ENCODE data around the gene SLC9A6. TPM values are rescaled to one million over a fixed set of nuclear protein-coding genes. Genes with fewer than 3 reads are reported as not detected.

SLC9A6 gene
- total RNA-seq, 2 experiments from 2014 or later: 14.3 to 14.5 TPM

DNA sequence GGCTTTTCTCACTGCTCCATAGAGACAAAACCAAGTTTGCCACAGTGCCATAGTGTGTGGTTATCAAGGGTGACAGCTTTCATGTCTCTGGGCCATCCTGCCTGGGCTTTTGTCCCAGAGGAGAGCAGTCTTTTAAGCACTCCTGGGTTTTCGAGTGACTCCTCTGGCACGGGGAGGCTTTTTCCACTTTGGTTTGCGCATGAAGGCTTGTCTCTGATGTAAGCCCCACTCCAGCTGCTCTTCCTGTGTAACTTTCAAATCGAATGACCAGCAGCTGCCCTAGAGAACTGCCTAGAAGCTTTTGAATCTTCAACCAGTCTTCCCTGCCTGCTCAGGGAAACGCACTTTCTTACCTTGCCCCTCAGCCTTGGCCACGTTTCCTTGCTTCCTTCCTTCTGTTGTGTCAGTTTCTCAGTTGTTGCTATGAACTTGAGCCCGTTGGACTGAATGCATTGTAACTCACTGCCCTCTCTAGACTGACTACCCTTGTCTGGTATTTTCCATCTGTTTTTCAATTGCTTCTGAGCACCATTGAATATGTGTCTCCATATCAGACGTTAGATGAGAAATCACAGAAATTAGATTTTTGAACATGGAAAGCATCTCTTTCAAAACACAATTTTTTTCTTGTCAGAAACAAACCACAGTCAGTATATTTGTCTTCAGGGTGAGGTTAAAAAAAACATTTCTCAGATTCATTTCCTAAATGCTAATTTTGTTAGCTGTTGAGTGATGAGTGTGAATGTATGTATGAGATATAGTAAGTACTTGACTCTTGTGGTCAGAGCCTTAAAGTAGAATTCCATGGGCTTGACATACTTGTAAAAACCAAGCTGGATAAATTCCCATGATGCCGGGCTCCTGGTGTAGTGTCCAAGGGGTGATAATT, 45.3 kb downstream of the SLC9A6 start:
- Mint-ChIP-seq H3K9me3 (no peaks in the 10 kb centered on the region), H3K4me3 (no peak overlapping the region), H3K4me1 (ENCODE audit: low read depth) (no peaks in the 10 kb centered on the region), H3K36me3 (peaks cover 6% of the 10 kb centered on the region), H3K27me3 (no peaks in the 10 kb centered on the region), H3K27ac (no peak overlapping the region)
- ChIA-PET CTCF (interaction anchor here (0.7 to 6.9 kb wide), 4 partner anchors 131 to 238 kb away, joined by 3 to 134 read pairs (median 34); no protein-coding TSS in a partner anchor), POLR2A (no interaction called here)
- intact Hi-C loops (cut with micrococcal nuclease): no loop called here
- DNase-seq: no peak

DNA sequence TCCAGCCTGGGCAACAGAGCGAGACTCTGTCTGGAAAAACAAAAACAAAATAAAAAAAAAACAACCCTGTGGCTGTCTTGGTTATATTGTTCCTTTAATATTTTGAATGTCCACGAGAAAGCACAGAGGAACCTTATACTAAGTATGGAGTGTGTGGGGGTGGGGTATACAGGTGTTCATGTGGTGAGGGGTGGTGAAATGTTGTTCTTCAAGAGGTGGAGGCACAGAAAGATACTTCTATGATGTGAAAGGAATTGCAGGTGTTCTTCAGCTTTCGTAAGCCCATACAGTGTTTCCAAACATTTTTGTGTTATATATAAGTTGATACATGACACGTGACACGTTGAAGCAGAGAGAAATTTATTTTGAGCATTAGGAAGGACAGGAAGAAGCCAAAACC, 46.4 kb downstream of the SLC9A6 start:
- intact Hi-C loops (cut with micrococcal nuclease): no loop called here
- CTCF ChIA-PET: interaction anchor here (0.7 to 6.9 kb wide), 2 partner anchors 130 to 177 kb away, joined by 3 to 134 read pairs; no protein-coding TSS in a partner anchor
- no peaks in the 10 kb centered on the region for H3K4me1 Mint-ChIP-seq (ENCODE audit: low read depth)
- H3K27ac Mint-ChIP-seq: no peak overlapping the region
- peaks cover 7% of the 10 kb centered on the region for H3K36me3 Mint-ChIP-seq
- POLR2A ChIA-PET: no interaction called here
- DNase-seq: no peak
- H3K9me3 Mint-ChIP-seq: no peaks in the 10 kb centered on the region
- no peak overlapping the region for H3K4me3 Mint-ChIP-seq
- H3K27me3 Mint-ChIP-seq: no peaks in the 10 kb centered on the region

DNA sequence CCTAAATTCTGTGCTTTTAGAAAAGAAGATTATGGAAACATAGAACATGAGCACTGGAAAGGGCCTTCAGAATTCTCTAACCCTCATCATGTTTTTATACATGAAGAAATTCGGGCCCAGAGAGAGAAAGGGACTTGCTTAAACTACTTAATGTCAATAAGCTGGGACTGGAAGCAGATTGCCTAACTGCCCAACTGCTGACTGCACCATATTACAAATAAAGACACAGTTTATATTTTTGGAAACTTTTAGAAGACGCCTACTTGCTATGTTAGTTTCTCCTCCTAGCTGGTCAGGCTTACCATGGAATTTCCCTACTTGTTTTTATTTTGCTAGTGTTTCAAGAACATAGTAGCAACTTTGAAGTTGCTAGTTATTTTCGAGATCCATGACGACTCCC, 47.1 kb downstream of the SLC9A6 start:
- H3K9me3 Mint-ChIP-seq: no peaks in the 10 kb centered on the region
- no peaks in the 10 kb centered on the region for H3K27me3 Mint-ChIP-seq
- no peak for DNase-seq
- H3K4me3 Mint-ChIP-seq: no peak overlapping the region
- CTCF ChIA-PET: no interaction called here
- POLR2A ChIA-PET: no interaction called here
- no peak overlapping the region for H3K27ac Mint-ChIP-seq
- H3K36me3 Mint-ChIP-seq: peaks cover 8% of the 10 kb centered on the region
- H3K4me1 Mint-ChIP-seq (ENCODE audit: low read depth): no peaks in the 10 kb centered on the region
- intact Hi-C loops (cut with micrococcal nuclease): no loop called here

DNA sequence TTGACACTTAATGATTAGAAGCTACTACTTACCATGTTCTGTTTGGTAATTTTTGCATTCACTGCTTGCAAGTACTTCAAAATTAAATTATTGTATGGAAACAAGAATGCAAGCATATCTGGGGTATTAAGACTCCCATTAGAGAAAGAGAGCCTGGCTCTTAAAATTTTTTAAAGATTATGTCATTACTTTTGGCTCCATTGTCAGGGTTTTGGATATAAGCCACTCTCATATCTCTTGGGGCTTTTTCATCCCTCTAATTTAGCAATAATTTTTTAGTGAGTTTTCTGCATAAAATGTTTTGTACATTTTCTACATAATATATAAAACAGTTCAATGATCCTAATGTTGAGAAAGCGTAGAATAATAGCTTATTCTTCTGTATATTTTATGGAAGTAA, 49.4 kb downstream of the SLC9A6 start:
- H3K27me3 Mint-ChIP-seq: no peaks in the 10 kb centered on the region
- no peaks in the 10 kb centered on the region for H3K9me3 Mint-ChIP-seq
- peaks cover 8% of the 10 kb centered on the region for H3K36me3 Mint-ChIP-seq
- DNase-seq: no peak
- no peak overlapping the region for H3K27ac Mint-ChIP-seq
- intact Hi-C loops (cut with micrococcal nuclease): no loop called here
- ChIA-PET POLR2A (no interaction called here), CTCF (interaction anchor here (0.7 to 1.1 kb wide), 2 partner anchors 128 to 233 kb away, joined by 3 read pairs; no protein-coding TSS in a partner anchor)
- H3K4me3 Mint-ChIP-seq: no peak overlapping the region
- no peaks in the 10 kb centered on the region for H3K4me1 Mint-ChIP-seq (ENCODE audit: low read depth)

DNA sequence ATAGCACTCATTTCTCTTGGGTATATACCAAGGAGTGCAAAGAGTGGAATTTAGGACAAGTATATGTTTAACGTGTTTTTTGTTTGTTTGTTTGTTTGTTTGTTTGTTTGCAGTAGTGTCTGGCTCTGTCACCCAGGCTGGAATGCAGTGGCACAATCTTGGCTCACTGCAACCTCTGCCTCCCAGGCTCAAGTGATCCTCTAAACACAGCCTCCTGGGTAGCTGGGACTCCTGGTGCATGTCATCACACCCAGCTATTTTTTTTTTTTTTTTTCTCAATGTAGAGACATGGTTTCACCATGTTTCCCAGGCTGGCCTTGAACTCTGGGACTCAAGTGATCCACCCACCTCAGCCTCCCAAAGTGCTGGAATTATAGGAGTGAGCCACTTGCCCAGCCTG, 50.4 kb downstream of the SLC9A6 start:
- H3K9me3 Mint-ChIP-seq: no peaks in the 10 kb centered on the region
- intact Hi-C loops (cut with micrococcal nuclease): no loop called here
- H3K27me3 Mint-ChIP-seq: no peaks in the 10 kb centered on the region
- CTCF ChIA-PET: interaction anchor here (0.6 to 1.3 kb wide), 2 partner anchors 24 to 127 kb away, joined by 3 read pairs; no protein-coding TSS in a partner anchor
- no peak overlapping the region for H3K4me3 Mint-ChIP-seq
- peaks cover 5% of the 10 kb centered on the region for H3K36me3 Mint-ChIP-seq
- DNase-seq: no peak
- POLR2A ChIA-PET: no interaction called here
- H3K27ac Mint-ChIP-seq: no peak overlapping the region
- no peaks in the 10 kb centered on the region for H3K4me1 Mint-ChIP-seq (ENCODE audit: low read depth)

DNA sequence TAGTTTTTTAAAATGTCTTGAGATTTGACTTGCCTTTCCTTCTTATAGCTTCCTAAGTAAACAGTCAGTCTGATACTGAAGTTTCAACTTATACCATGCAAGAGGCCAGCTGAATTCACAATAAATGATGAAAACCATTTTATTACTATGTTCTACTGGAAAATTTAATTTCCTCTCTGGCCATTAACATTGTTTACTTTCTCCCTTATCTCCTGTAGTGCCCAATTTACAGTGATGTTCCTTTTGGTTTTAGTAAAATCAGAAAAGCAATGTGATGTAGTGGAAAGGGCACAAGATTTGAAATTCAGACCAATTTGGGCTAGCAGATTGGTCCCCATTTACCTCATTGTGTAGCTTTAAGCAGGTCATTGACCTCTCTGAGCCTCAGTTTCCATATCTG, 54.2 kb downstream of the SLC9A6 start:
- no peaks in the 10 kb centered on the region for H3K9me3 Mint-ChIP-seq
- H3K4me1 Mint-ChIP-seq (ENCODE audit: low read depth): no peaks in the 10 kb centered on the region
- no peak overlapping the region for H3K4me3 Mint-ChIP-seq
- no peaks in the 10 kb centered on the region for H3K27me3 Mint-ChIP-seq
- intact Hi-C loops (cut with micrococcal nuclease): no loop called here
- ChIA-PET POLR2A (no interaction called here), CTCF (interaction anchor here (1.7 kb wide), 1 partner anchor 124 kb away, joined by 4 read pairs; no protein-coding TSS in a partner anchor)
- DNase-seq: no peak
- H3K36me3 Mint-ChIP-seq: peaks cover 10% of the 10 kb centered on the region
- no peak overlapping the region for H3K27ac Mint-ChIP-seq

DNA sequence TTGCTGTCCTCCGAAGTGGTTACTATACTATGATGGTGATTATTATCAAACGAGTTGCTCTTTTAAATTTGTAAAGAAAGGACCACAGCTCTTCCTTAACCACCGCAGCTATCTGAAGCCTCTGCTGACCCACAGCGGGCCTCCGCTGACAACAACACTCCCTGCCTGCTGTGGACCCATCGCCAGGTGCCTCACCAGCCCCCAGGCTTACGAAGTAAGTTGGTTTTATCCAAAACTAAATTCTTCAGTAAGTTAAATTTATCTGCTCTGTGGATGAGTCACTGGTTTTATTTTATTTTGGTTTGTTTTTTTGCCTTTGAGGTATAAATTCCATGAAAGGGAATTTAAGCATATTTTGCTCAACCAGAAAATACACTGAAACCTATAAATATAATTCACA, 54.7 kb downstream of the SLC9A6 start:
- Mint-ChIP-seq H3K9me3 (no peaks in the 10 kb centered on the region), H3K27ac (no peak overlapping the region), H3K36me3 (peaks cover 10% of the 10 kb centered on the region), H3K27me3 (no peaks in the 10 kb centered on the region), H3K4me1 (ENCODE audit: low read depth) (no peaks in the 10 kb centered on the region), H3K4me3 (no peak overlapping the region)
- intact Hi-C loops (cut with micrococcal nuclease): no loop called here
- CTCF ChIA-PET: interaction anchor here (1.7 kb wide), 1 partner anchor 123 kb away, joined by 4 read pairs; no protein-coding TSS in a partner anchor
- POLR2A ChIA-PET: no interaction called here
- DNase-seq: no peak

DNA sequence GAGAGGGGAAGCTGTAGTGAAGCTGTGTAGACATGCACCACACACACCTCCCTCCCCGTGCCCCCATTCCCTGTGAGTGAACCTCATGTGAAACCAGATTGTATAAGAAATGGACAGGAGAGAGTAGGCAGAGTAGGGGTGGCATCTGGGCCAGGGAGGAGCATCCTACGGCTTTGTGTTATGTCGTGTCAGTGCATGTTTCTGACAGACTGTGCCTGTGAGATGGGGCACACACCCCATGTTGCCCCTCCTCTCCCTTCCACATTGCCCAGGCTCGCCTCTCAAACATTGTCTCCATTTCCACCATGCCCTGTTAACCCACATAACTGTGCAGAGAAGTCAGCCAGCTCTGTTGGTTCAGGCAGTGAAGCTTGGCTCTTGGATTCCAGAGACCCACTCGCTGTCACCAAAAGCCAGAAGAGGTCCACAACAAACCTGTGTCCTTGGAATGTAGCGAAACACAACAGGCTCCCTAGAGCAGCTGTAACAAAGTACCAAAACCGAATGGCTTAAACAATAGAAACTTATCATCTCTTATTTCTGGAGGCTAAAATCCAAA, 56.1 kb downstream of the SLC9A6 start:
- intact Hi-C loops (cut with micrococcal nuclease): no loop called here
- Mint-ChIP-seq H3K27ac (no peak overlapping the region), H3K4me3 (no peak overlapping the region), H3K4me1 (ENCODE audit: low read depth) (no peaks in the 10 kb centered on the region), H3K27me3 (no peaks in the 10 kb centered on the region), H3K9me3 (no peaks in the 10 kb centered on the region), H3K36me3 (peaks cover 10% of the 10 kb centered on the region)
- ChIA-PET POLR2A (no interaction called here), CTCF (no interaction called here)
- DNase-seq: no peak

DNA sequence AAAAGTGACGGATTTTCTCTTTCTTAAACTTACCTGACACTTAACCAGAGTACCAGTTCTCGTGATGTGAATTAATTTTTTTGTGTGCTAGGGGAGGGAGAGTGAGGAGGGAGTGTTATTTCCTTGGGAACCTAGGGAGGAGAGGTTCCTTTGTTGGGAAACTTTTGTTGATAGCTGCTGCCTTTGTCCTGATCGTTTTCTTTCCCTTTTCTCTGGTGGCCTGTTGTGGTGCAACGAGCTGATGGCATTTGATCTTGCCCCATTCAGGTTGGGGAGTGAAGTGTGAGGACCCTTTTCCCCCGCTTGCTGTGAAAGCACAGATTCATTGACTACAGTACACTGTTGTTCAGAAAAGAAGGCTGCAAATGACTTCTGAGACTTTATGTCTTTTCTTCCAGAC, 59.8 kb downstream of the SLC9A6 start:
- Mint-ChIP-seq H3K27ac (no peak overlapping the region), H3K4me3 (no peak overlapping the region), H3K9me3 (no peaks in the 10 kb centered on the region), H3K36me3 (peaks cover 8% of the 10 kb centered on the region), H3K27me3 (no peaks in the 10 kb centered on the region), H3K4me1 (ENCODE audit: low read depth) (no peaks in the 10 kb centered on the region)
- DNase-seq: no peak
- ChIA-PET POLR2A (no interaction called here), CTCF (interaction anchor here (0.6 kb wide), 1 partner anchor 35 kb away, joined by 3 read pairs; no protein-coding TSS in a partner anchor)
- intact Hi-C loops (cut with micrococcal nuclease): no loop called here

DNA sequence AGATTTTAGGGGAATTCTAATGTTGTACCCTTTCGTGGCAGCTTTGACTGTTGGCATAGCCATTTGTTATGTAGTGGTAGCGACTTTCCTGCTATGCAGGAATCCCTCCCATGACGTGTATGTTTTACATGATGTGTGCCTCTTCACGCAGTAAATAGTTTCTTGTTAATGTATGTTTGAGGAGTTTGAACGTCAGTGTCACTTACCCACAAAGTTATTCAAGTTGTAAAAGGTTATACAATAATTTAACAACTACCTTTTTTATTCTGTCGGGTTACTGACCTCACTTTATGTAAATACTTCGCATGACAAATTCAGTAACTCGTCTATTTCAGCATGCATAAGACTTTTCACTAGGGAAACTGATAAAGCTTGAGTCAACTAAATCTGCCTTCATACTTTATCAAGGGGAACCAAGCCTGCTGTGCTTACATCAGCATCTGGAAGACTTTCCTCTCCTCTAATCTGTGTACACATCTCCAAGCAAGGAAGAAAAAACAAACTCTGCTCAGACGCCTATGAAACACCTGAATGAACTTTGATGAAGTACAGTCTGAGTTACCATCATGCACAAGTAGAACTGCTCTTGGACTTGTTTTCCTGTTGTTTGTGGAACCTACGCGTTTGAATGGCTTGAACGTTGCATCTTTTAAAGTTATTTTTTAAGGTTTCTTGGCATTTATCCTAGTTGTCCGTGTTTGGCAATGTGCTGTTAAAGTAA, 61.2 kb downstream of the SLC9A6 start:
- intact Hi-C loops (cut with micrococcal nuclease): no loop called here
- Mint-ChIP-seq H3K4me1 (ENCODE audit: low read depth) (no peaks in the 10 kb centered on the region), H3K36me3 (peaks cover 8% of the 10 kb centered on the region), H3K27me3 (no peaks in the 10 kb centered on the region), H3K9me3 (no peaks in the 10 kb centered on the region), H3K27ac (no peak overlapping the region), H3K4me3 (no peak overlapping the region)
- POLR2A ChIA-PET: no interaction called here
- no peak for DNase-seq
- CTCF ChIA-PET: no interaction called here

DNA sequence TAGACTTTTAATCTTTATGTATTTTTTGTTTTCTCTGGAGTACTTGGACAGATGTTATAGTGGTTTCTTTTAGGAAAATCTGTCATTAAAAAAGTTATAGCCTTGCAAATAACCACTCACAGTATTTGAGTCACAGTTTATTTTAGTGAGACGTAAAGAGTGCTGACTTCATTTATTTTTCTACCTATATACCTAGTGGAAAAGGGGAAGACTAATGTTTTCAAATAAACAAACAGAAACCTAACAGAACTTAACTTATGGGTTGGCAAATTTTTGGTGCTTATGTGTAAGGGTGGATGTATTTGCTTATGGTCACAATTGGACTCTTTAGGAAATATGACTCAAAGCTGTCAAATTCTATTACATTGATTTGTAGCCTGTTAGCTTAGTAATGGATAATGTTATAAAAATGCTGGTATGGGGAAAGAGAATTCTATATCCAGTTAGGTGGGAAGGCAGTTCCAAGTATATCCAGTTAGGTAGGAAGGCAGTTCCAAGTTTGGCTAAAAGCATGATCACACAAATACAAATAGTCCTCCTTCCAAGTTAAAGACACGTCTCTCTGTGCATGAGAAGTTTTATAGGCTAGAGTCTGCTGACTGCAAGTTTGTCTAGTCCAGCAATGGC, 61.9 kb downstream of the SLC9A6 start:
- H3K27me3 Mint-ChIP-seq: no peaks in the 10 kb centered on the region
- H3K9me3 Mint-ChIP-seq: no peaks in the 10 kb centered on the region
- H3K36me3 Mint-ChIP-seq: peaks cover 6% of the 10 kb centered on the region
- POLR2A ChIA-PET: no interaction called here
- intact Hi-C loops (cut with micrococcal nuclease): no loop called here
- H3K4me1 Mint-ChIP-seq (ENCODE audit: low read depth): no peaks in the 10 kb centered on the region
- no peak overlapping the region for H3K4me3 Mint-ChIP-seq
- CTCF ChIA-PET: no interaction called here
- DNase-seq: no peak
- no peak overlapping the region for H3K27ac Mint-ChIP-seq

DNA sequence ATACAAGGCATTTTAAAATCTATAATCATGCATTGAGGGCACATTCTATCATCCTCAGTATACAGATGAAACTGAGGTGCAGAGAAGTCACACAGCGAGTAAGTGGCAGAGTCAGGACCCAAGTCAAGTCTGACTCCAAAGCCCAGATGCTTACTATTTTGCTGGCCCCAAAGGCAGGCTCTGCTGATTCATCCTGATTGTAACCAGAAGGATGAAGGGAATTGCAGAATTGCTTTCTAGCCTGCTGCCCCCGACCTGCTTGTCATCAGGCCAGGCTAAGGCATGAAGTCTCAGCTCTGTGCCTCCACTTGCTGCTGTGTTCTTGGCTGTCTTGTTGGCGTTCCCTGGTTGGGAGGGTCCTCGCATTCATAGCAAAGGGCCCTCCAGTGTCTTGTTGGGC, 62.7 kb downstream of the SLC9A6 start:
- POLR2A ChIA-PET: no interaction called here
- no peaks in the 10 kb centered on the region for H3K27me3 Mint-ChIP-seq
- peaks cover 6% of the 10 kb centered on the region for H3K36me3 Mint-ChIP-seq
- no peak for DNase-seq
- no peaks in the 10 kb centered on the region for H3K4me1 Mint-ChIP-seq (ENCODE audit: low read depth)
- intact Hi-C loops (cut with micrococcal nuclease): no loop called here
- CTCF ChIA-PET: no interaction called here
- H3K27ac Mint-ChIP-seq: no peak overlapping the region
- H3K9me3 Mint-ChIP-seq: no peaks in the 10 kb centered on the region
- no peak overlapping the region for H3K4me3 Mint-ChIP-seq

All from activated CD4-positive, alpha-beta memory T cell treated with anti-CD3 and anti-CD28 coated beads for 36 hours (primary cell).